AG09309 (cell line): ENCODE measurements around the gene MTUS2.

Source experiments
- DNase-seq: peaks from one replicate; pipeline ENCODE4 v3.0.0-alpha.2; 2010; ENCODE audit warnings: low read depth
- H3K4me3 ChIP-seq: 2 replicates; pipeline ENCODE4 v1.5.1; 2011; ENCODE audit warnings: mild to moderate bottlenecking, low read depth, low read length, moderate library complexity; ENCODE audit not compliant: control insufficient read depth
- TF ChIP-seq, protein P1 (sequence below): IDR thresholded peaks from 2 replicates; pipeline ENCODE4 v1.5.1; 2011; ENCODE audit warnings: mild to moderate bottlenecking, low read depth, low read length, inconsistent platforms; ENCODE audit not compliant: insufficient read depth, control insufficient read depth; ENCODE audit errors: missing control alignments

MTUS2 gene

DNA sequence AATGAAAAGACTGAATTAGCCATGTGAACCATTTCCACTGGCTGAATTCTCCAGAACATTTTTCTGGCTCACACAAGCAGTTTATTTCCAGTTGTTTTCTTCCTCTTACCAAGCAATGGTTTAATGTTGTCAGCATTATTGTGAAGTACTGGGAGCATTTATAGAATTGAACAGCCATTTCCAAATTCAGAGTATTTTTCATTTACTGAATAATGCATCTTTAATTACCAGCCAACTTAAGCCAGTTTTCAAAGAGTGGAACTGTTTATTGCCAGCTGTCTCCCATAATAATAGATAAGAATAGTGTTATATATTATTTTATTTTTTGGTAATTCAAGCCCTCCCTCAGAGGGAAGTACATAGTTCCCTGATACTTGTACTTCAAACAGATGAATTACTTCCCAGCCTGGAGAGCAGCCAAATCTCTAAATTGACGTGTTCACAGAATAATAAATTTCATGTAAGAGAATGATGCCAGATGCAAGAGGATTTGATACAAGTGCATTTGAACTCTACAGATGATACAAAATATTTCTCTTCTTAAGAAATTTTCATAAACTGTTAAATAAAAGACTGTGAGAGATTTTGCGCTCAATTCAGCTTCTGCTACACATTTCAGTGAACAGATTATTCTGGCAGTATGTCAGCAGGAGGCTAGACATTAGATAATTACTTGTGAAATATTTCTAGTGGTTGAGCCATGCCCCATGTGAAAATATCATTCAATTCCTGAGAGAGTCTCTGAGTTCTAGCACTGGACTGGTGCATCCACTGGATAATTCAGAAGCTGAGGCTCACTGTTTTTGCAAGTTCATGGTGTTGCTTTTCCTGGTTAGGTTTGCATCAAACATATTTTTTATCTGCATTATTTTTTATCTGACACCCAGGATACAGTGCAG, 459.5 kb downstream of the MTUS2 start:
- TF ChIP-seq, protein P1, sequence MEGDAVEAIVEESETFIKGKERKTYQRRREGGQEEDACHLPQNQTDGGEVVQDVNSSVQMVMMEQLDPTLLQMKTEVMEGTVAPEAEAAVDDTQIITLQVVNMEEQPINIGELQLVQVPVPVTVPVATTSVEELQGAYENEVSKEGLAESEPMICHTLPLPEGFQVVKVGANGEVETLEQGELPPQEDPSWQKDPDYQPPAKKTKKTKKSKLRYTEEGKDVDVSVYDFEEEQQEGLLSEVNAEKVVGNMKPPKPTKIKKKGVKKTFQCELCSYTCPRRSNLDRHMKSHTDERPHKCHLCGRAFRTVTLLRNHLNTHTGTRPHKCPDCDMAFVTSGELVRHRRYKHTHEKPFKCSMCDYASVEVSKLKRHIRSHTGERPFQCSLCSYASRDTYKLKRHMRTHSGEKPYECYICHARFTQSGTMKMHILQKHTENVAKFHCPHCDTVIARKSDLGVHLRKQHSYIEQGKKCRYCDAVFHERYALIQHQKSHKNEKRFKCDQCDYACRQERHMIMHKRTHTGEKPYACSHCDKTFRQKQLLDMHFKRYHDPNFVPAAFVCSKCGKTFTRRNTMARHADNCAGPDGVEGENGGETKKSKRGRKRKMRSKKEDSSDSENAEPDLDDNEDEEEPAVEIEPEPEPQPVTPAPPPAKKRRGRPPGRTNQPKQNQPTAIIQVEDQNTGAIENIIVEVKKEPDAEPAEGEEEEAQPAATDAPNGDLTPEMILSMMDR, result no peak
- no peak overlapping the region for H3K4me3 ChIP-seq
- no peak for DNase-seq

DNA sequence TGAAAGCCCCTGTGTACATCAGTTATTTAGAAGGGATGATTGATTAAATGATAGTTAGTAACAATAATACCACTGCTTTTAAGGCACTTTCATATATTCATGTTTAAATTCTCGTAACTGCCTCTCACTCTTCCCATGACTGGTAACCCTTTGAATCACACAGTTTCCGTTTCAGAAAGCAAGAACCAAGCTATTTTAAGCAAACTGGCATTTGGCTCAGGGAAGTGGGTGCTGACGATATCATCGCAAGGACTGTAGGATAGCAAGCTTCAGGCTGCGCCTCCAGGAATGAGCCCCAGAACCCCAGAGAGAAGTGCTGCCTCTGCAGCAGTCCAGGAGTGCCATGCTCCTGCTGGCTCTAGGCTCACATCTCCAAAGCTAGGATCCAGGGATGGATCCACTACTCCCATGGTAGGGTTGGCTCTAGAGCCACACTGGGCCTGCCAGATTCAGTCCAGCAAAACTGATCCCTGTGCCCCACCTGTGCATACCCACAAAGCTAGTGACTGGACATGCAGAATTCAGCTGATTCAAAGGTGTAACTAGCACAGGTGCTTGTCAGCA, 461.9 kb downstream of the MTUS2 start:
- H3K4me3 ChIP-seq, result no peak overlapping the region
- TF ChIP-seq, protein P1, result no peak

DNA sequence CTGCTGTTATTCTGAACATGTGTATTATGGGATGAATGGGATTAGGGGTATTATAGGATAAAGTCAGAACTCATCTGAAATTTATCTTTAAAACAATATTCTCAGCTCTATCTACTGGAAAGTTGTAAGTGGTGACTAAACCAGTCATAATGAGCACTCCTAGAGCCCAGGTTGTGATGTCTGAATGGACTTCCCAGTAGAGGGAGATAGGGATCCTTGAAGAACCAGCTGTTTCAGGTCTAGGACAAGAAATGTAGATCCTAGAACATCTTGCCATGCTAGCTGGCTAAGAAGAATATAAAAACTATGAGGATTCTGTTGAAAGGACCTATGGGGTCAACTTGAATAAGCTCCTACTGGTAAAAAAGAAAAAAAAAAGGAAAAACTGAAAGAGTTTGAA, 464.6 kb downstream of the MTUS2 start:
- TF ChIP-seq, protein P1, result no peak
- no peak for DNase-seq
- H3K4me3 ChIP-seq, result no peak overlapping the region

More for the DNA sequence above, 461.9 kb downstream of the MTUS2 start:
- no peak for DNase-seq

DNA sequence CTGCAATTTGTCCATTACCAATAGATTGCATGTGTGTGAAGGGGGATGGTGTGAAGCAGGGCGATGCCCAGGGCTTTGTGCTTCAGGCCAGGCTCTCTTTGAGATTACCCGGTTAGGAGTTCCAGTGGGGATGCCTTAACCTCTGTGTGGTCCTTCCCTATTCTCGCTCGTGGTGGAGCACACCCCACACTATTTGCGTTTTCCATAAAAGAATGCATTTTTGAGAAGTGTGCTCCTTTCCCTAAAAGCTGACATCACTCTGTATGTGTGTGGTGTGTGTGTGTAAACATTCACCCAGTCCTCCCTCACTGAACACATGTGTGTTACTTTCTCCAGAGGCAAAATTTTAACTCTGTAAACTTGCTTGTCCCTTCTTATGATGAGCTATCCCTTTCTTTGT, 467.1 kb downstream of the MTUS2 start:
- no peak for DNase-seq
- H3K4me3 ChIP-seq, result no peak overlapping the region
- TF ChIP-seq, protein P1, result no peak

DNA sequence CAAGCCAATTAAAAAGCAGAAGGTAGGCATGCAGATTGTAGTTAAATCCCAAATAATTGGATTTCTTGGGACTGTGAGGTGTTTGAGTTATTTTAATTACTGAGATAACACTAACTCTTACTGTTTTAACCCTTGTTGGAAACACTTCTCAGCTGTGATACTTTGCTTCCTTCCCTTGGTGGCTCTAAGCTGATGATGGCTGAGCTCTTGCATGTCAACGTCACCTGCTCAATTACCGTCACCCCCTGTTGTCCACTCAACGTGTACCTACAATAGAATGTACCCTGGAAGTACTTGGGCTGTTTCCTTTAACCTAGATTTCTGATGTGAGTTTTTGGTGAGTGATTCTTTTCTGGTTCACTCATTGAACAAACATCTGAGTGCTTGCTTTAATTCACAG, 471.9 kb downstream of the MTUS2 start:
- TF ChIP-seq, protein P1, result no peak
- no peak overlapping the region for H3K4me3 ChIP-seq
- no peak for DNase-seq

DNA sequence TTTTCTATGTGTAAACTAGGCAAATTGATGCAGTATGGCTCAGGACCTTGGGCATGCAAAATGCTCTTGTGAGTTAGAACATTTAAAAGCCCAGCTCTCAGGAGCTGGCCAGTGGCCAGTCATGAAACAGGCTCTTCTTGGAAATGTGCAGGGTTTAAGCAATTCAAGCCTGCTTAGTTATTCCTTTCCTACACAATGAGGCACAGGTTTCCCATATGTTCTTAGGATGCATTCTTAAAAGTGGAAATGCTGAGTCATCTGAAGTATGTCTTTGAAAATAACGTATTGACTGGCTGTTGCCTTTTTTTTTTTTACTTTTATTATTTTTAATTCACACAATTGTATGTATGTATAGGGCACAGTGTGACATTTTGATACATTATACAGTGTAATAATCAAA, 474.7 kb downstream of the MTUS2 start:
- no peak for DNase-seq
- TF ChIP-seq, protein P1, result no peak
- no peak overlapping the region for H3K4me3 ChIP-seq
